ENCODE measurements around the gene PRSS53.

Gene PRSS53

GRCh38 chr16:31117384-31118222 is 28.9 kb upstream of the PRSS53 start, which contains the start of gene KAT8:
Gene KAT8 (plus strand): TSS chr16:31117664. CDS start chr16:31117682, 18 bp downstream.
- CTCF ChIA-PET: interaction anchor here (0.8 to 5.3 kb wide), 8 partner anchors 10 to 326 kb away, joined by 3 to 38 read pairs (median 5); partner anchors contain the start of genes BCKDK and PRSS8
- H3K36me3 ChIP-seq (ENCODE audit: control insufficient read depth in 4 of 4, insufficient read depth in 4 of 4, low read length in 3 of 4): peaks cover 9 to 33% (median 20%) of the 10 kb centered on the region in 4 experiments
- no peaks in the 10 kb centered on the region for H3K27me3 ChIP-seq (replicated peaks in 2 of 5; ENCODE audit: control insufficient read depth in 4 of 5, insufficient read depth in 5 of 5, low read length in 4 of 5)
- POLR2A ChIA-PET: interaction anchor here (0.6 to 1.6 kb wide), 7 partner anchors 12 to 62 kb away, joined by 3 to 18 read pairs (median 6); partner anchors contain the start of genes FUS, ZNF646 and ZNF668
- peak within 1 kb of the TSS; percentile 64 to 96 (median 87) for H3K4me3 ChIP-seq (ENCODE audit: control insufficient read depth in 1 of 7, extremely low read depth in 1 of 7, insufficient read depth in 4 of 7, low read depth in 2 of 7, low read length in 6 of 7)
- no peaks in the 10 kb centered on the region for H3K9me3 ChIP-seq (ENCODE audit: control extremely low read depth in 1 of 5, control insufficient read depth in 4 of 5, insufficient read depth in 2 of 5, low read depth in 1 of 5, low read length in 4 of 5)
- DNase-seq: peak; percentile 98 to 99 (median 99)
- H3K4me1 ChIP-seq (ENCODE audit: control extremely low read depth in 1 of 4, control insufficient read depth in 4 of 4, insufficient read depth in 4 of 4, low read length in 3 of 4): peaks cover 11 to 40% (median 34%) of the 10 kb centered on the region in 4 experiments
- peak within 1 kb of the TSS; percentile 51 to 88 for H3K27ac ChIP-seq (ENCODE audit: insufficient read depth in 1 of 2, low read depth in 1 of 2, low read length in 2 of 2, poor library complexity in 1 of 2, severe bottlenecking in 2 of 2)
- 0% methylated on average over 17 of the region's 68 CpGs for WGBS (ENCODE audit: insufficient coverage)

GRCh38 chr16:31114468-31114867 is 25.7 kb upstream of the PRSS53 start:
- Histone ChIP-seq H3K4me1 (ENCODE audit: control extremely low read depth in 1 of 4, control insufficient read depth in 4 of 4, insufficient read depth in 4 of 4, low read length in 3 of 4) (peaks cover 12 to 47% (median 38%) of the 10 kb centered on the region in 4 experiments), H3K36me3 (ENCODE audit: control insufficient read depth in 4 of 4, insufficient read depth in 4 of 4, low read length in 3 of 4) (peaks cover 10 to 38% (median 28%) of the 10 kb centered on the region in 4 experiments), H3K27ac (ENCODE audit: insufficient read depth in 1 of 2, low read depth in 1 of 2, low read length in 2 of 2, poor library complexity in 1 of 2, severe bottlenecking in 2 of 2) (peak overlapping the region in 1 of 2 experiments; percentile 45), H3K4me3 (ENCODE audit: control insufficient read depth in 1 of 7, extremely low read depth in 1 of 7, insufficient read depth in 4 of 7, low read depth in 2 of 7, low read length in 6 of 7) (no peak overlapping the region), H3K27me3 (replicated peaks in 2 of 5; ENCODE audit: control insufficient read depth in 4 of 5, insufficient read depth in 5 of 5, low read length in 4 of 5) (no peaks in the 10 kb centered on the region), H3K9me3 (ENCODE audit: control extremely low read depth in 1 of 5, control insufficient read depth in 4 of 5, insufficient read depth in 2 of 5, low read depth in 1 of 5, low read length in 4 of 5) (no peaks in the 10 kb centered on the region)
- ChIA-PET CTCF (interaction anchor here (0.6 to 3.5 kb wide), 7 partner anchors 19 to 161 kb away, joined by 3 to 27 read pairs (median 4); partner anchors contain the start of genes HSD3B7, ZNF646 and ZNF668), POLR2A (interaction anchor here (0.6 to 1.7 kb wide), 3 partner anchors 28 kb away, joined by 3 to 8 read pairs (median 4); no protein-coding TSS in a partner anchor)
- no peak for DNase-seq
- 97% methylated on average over 7 of the region's 8 CpGs for WGBS (ENCODE audit: insufficient coverage)

- WGBS (ENCODE audit: insufficient coverage): 25% methylated on average over 4 of the region's 5 CpGs
- CTCF ChIA-PET: interaction anchor here (1.2 to 3.5 kb wide), 7 partner anchors 18 to 129 kb away, joined by 4 to 27 read pairs (median 4); partner anchors contain the start of genes HSD3B7, ZNF646 and ZNF668
- peaks cover 11 to 49% (median 43%) of the 10 kb centered on the region in 4 experiments for H3K4me1 ChIP-seq (ENCODE audit: control extremely low read depth in 1 of 4, control insufficient read depth in 4 of 4, insufficient read depth in 4 of 4, low read length in 3 of 4)
- POLR2A ChIA-PET: interaction anchor here (1.2 to 1.5 kb wide), 2 partner anchors 29 to 67 kb away, joined by 3 to 10 read pairs; partner anchors contain the start of gene FUS
- H3K36me3 ChIP-seq (ENCODE audit: control insufficient read depth in 4 of 4, insufficient read depth in 4 of 4, low read length in 3 of 4): peaks cover 8 to 37% (median 29%) of the 10 kb centered on the region in 4 experiments
- no peaks in the 10 kb centered on the region for H3K27me3 ChIP-seq (replicated peaks in 2 of 5; ENCODE audit: control insufficient read depth in 4 of 5, insufficient read depth in 5 of 5, low read length in 4 of 5)
- H3K9me3 ChIP-seq (ENCODE audit: control extremely low read depth in 1 of 5, control insufficient read depth in 4 of 5, insufficient read depth in 2 of 5, low read depth in 1 of 5, low read length in 4 of 5): no peaks in the 10 kb centered on the region
- H3K4me3 ChIP-seq (ENCODE audit: control insufficient read depth in 1 of 7, extremely low read depth in 1 of 7, insufficient read depth in 4 of 7, low read depth in 2 of 7, low read length in 6 of 7): peak overlapping the region in 3 of 7 experiments; percentile 6 to 25 (median 24)
- H3K27ac ChIP-seq (ENCODE audit: insufficient read depth in 1 of 2, low read depth in 1 of 2, low read length in 2 of 2, poor library complexity in 1 of 2, severe bottlenecking in 2 of 2): peak overlapping the region in 1 of 2 experiments; percentile 56
- peak; percentile 78 to 92 (median 91) for DNase-seq
Observed at GRCh38 chr16:31113121-31114120, 24.7 kb upstream of the PRSS53 start.

GRCh38 chr16:31112711-31113110 is 24.0 kb upstream of the PRSS53 start:
- no peaks in the 10 kb centered on the region for H3K27me3 ChIP-seq (replicated peaks in 2 of 5; ENCODE audit: control insufficient read depth in 4 of 5, insufficient read depth in 5 of 5, low read length in 4 of 5)
- H3K27ac ChIP-seq (ENCODE audit: insufficient read depth in 1 of 2, low read depth in 1 of 2, low read length in 2 of 2, poor library complexity in 1 of 2, severe bottlenecking in 2 of 2): peak overlapping the region; percentile 7 to 56
- peaks cover 8 to 37% (median 29%) of the 10 kb centered on the region in 4 experiments for H3K36me3 ChIP-seq (ENCODE audit: control insufficient read depth in 4 of 4, insufficient read depth in 4 of 4, low read length in 3 of 4)
- no peaks in the 10 kb centered on the region for H3K9me3 ChIP-seq (ENCODE audit: control extremely low read depth in 1 of 5, control insufficient read depth in 4 of 5, insufficient read depth in 2 of 5, low read depth in 1 of 5, low read length in 4 of 5)
- no peak for DNase-seq
- H3K4me1 ChIP-seq (ENCODE audit: control extremely low read depth in 1 of 4, control insufficient read depth in 4 of 4, insufficient read depth in 4 of 4, low read length in 3 of 4): peaks cover 7 to 47% (median 40%) of the 10 kb centered on the region in 4 experiments
- POLR2A ChIA-PET: interaction anchor here (1.0 to 1.5 kb wide), 2 partner anchors 16 to 67 kb away, joined by 3 to 10 read pairs; partner anchors contain the start of gene FUS
- WGBS (ENCODE audit: insufficient coverage): 92% methylated on average over 2 of the region's 2 CpGs
- no peak overlapping the region for H3K4me3 ChIP-seq (ENCODE audit: control insufficient read depth in 1 of 7, extremely low read depth in 1 of 7, insufficient read depth in 4 of 7, low read depth in 2 of 7, low read length in 6 of 7)
- CTCF ChIA-PET: interaction anchor here (1.2 to 3.5 kb wide), 6 partner anchors 17 to 128 kb away, joined by 4 to 27 read pairs (median 8); partner anchors contain the start of gene HSD3B7

DNA sequence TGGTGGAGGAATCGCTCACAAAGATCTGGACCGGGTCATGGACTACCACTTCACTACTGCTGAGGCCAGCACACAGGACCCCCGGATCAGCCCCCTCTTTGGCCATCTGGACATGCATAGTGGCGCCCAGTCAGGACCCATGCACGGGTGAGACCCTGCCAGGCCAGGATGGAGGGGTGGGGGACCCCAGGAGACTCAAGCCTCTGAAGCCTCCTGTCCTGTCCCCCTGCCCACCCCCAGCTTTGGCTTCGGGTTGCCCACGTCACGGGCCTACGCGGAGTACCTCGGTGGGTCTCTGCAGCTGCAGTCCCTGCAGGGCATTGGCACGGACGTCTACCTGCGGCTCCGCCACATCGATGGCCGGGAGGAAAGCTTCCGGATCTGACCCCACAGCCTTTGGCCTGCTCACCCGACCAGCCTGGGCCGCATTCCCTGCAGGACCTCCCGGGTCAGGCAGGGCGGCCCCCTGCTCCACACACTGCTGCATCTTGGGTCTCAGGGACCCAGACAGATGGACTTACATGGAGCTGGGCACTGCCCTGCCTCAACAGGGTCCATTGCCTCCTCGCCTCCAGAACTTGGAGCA is 23.2 kb upstream of the PRSS53 start:
- peak overlapping the region in 1 of 2 experiments; percentile 7 for H3K27ac ChIP-seq (ENCODE audit: insufficient read depth in 1 of 2, low read depth in 1 of 2, low read length in 2 of 2, poor library complexity in 1 of 2, severe bottlenecking in 2 of 2)
- WGBS (ENCODE audit: insufficient coverage): 94% methylated on average over 10 of the region's 23 CpGs
- peaks cover 8 to 37% (median 29%) of the 10 kb centered on the region in 4 experiments for H3K36me3 ChIP-seq (ENCODE audit: control insufficient read depth in 4 of 4, insufficient read depth in 4 of 4, low read length in 3 of 4)
- DNase-seq: no peak
- no peaks in the 10 kb centered on the region for H3K9me3 ChIP-seq (ENCODE audit: control extremely low read depth in 1 of 5, control insufficient read depth in 4 of 5, insufficient read depth in 2 of 5, low read depth in 1 of 5, low read length in 4 of 5)
- POLR2A ChIA-PET: interaction anchor here (1.0 to 1.1 kb wide), 2 partner anchors 17 to 69 kb away, joined by 3 read pairs; no protein-coding TSS in a partner anchor
- peaks cover 7 to 50% (median 40%) of the 10 kb centered on the region in 4 experiments for H3K4me1 ChIP-seq (ENCODE audit: control extremely low read depth in 1 of 4, control insufficient read depth in 4 of 4, insufficient read depth in 4 of 4, low read length in 3 of 4)
- no peaks in the 10 kb centered on the region for H3K27me3 ChIP-seq (replicated peaks in 2 of 5; ENCODE audit: control insufficient read depth in 4 of 5, insufficient read depth in 5 of 5, low read length in 4 of 5)
- H3K4me3 ChIP-seq (ENCODE audit: control insufficient read depth in 1 of 7, extremely low read depth in 1 of 7, insufficient read depth in 4 of 7, low read depth in 2 of 7, low read length in 6 of 7): no peak overlapping the region
- CTCF ChIA-PET: interaction anchor here (1.0 to 2.7 kb wide), 6 partner anchors 12 to 38 kb away, joined by 3 to 9 read pairs (median 6); partner anchors contain the start of genes ZNF646 and ZNF668

All from common myeloid progenitor, CD34-positive (primary cell).